Suprapubic skin (tissue), 4 donors: ENCODE results near the gene DHX30. TPM values are rescaled to one million over a fixed set of nuclear protein-coding genes. Genes with fewer than 3 reads are reported as not detected.
A peak's percentile ranks its signal among the peaks of the same experiment; 100 is the strongest.
"Not testable (repeated sequence)": the region's sequence is repeated elsewhere in the genome, so short reads cannot be mapped to it uniquely, and the experiment has no call there.

ENCODE experiments used
- DNase-seq, 2 donors: peaks; one replicate each; pipeline ENCODE4 v3.0.0-alpha.2; 2019; ENCODE audit warnings: low spot score in 2 of 2
- H3K27ac ChIP-seq: fragments of 200-600 bp; sonication (generic); one replicate; pipeline ENCODE4 v1.5.1; 2019
- H3K27me3 ChIP-seq: fragments of 200-600 bp; sonication (generic); one replicate; pipeline ENCODE4 v1.5.1; 2019
- H3K36me3 ChIP-seq: fragments of 200-600 bp; sonication (generic); one replicate; pipeline ENCODE4 v1.5.1; 2019
- H3K4me1 ChIP-seq: fragments of 200-600 bp; sonication (generic); one replicate; pipeline ENCODE4 v1.5.1; 2019
- H3K4me3 ChIP-seq: fragments of 200-600 bp; sonication (generic); one replicate; pipeline ENCODE4 v1.5.1; 2019; ENCODE audit warnings: mild to moderate bottlenecking
- H3K9me3 ChIP-seq: fragments of 200-600 bp; sonication (generic); one replicate; pipeline ENCODE4 v1.5.1; 2019
- CTCF ChIP-seq, 2 donors: fragments of 200-600 bp in 1 of 2; fragments of 450-650 bp in 1 of 2; sonication (generic) in 1 of 2; IDR thresholded peaks; one replicate each; pipeline ENCODE4 v1.5.1; 2016 to 2019; ENCODE audit warnings: antibody characterized with exemption in 2 of 2, mild to moderate bottlenecking in 1 of 2, moderate library complexity in 1 of 2
- EP300 ChIP-seq: sonication (generic); formaldehyde crosslinking; IDR thresholded peaks from one replicate; pipeline ENCODE4 v1.6.1; 2017; ENCODE audit warnings: antibody characterized with exemption
- POLR2A ChIP-seq, 2 donors: fragments of 450-650 bp; IDR thresholded peaks; one replicate each; pipeline ENCODE4 v1.6.1; 2017; ENCODE audit warnings: antibody characterized with exemption in 2 of 2, mild to moderate bottlenecking in 2 of 2, moderate library complexity in 2 of 2
- POLR2AphosphoS5 ChIP-seq, 3 donors: sonication (generic); formaldehyde crosslinking; IDR thresholded peaks; one replicate each; pipeline ENCODE4 v1.6.1; 2017; ENCODE audit warnings: antibody characterized with exemption in 3 of 3
- WGBS: methylation state at CpG from one replicate; pipeline ENCODE4 v1.1.5; 2018; 5-methylcytosine and 5-hydroxymethylcytosine counted together
- total RNA-seq, 4 donors: library from RNA; depleted of rRNA; stranded (reverse); fragments of >200 nt; gene quantifications; one replicate each; pipeline ENCODE4 v1.1.0, GENCODE V29; 2016

Gene DHX30
- total RNA-seq: 10 to 100 TPM; 56.7 to 74.1 (median 69.4) TPM

- H3K36me3 ChIP-seq: peaks cover 11% of the 10 kb centered on the region
- H3K27me3 ChIP-seq: no peaks in the 10 kb centered on the region
- WGBS: 0% methylated on average over 7 of the region's 90 CpGs
- peak within 1 kb of the TSS; percentile 93 for H3K4me3 ChIP-seq
- H3K27ac ChIP-seq: peak within 1 kb of the TSS; percentile 94
- no peaks in the 10 kb centered on the region for H3K9me3 ChIP-seq
- no peak for TF ChIP-seq POLR2AphosphoS5 (IDR thresholded peaks at IDR 0.05)
- TF ChIP-seq POLR2A (IDR thresholded peaks at IDR 0.05): peak; percentile 11 to 37
- peak; percentile 89 to 91 for DNase-seq
- H3K4me1 ChIP-seq: peaks cover 24% of the 10 kb centered on the region
These were observed at the start of gene DHX30 for GRCh38 chr3:47802734-47803479. DHX30 (plus strand) TSS chr3:47803138; CDS start chr3:47810684, 7,546 bp downstream.

GRCh38 chr3:47758261-47759025 lies 44.5 kb upstream of the DHX30 start:
- H3K4me1 ChIP-seq: peaks cover 4% of the 10 kb centered on the region
- TF ChIP-seq EP300: no peak
- TF ChIP-seq CTCF (IDR thresholded peaks at IDR 0.05): no peak
- TF ChIP-seq POLR2AphosphoS5 (IDR thresholded peaks at IDR 0.05): no peak
- WGBS: 88% methylated on average over 14 of the region's 14 CpGs
- H3K27me3 ChIP-seq: no peaks in the 10 kb centered on the region
- no peak for DNase-seq
- peaks cover 19% of the 10 kb centered on the region for H3K36me3 ChIP-seq
- no peaks in the 10 kb centered on the region for H3K9me3 ChIP-seq
- H3K4me3 ChIP-seq: no peak overlapping the region
- no peak overlapping the region for H3K27ac ChIP-seq

- H3K36me3 ChIP-seq: peaks cover 21% of the 10 kb centered on the region
- not testable (repeated sequence) for DNase-seq, H3K9me3 ChIP-seq, H3K27ac ChIP-seq, H3K4me1 ChIP-seq, H3K27me3 ChIP-seq, H3K4me3 ChIP-seq
- WGBS: 94% methylated on average over 4 of the region's 4 CpGs
These were observed 42.7 kb upstream of the DHX30 start for GRCh38 chr3:47760207-47760606.

GRCh38 chr3:47761046-47761445 lies 41.9 kb upstream of the DHX30 start:
- no peak overlapping the region for H3K27ac ChIP-seq
- DNase-seq: no peak

GRCh38 chr3:47762233-47762632 lies 40.7 kb upstream of the DHX30 start:
- Histone ChIP-seq H3K4me1 (peaks cover 4% of the 10 kb centered on the region), H3K4me3 (no peak overlapping the region), H3K27me3 (no peaks in the 10 kb centered on the region), H3K27ac (no peak overlapping the region), H3K36me3 (peaks cover 17% of the 10 kb centered on the region), H3K9me3 (no peaks in the 10 kb centered on the region)
- DNase-seq: no peak
- 53% methylated on average over 4 of the region's 4 CpGs for WGBS
- TF ChIP-seq POLR2AphosphoS5 (IDR thresholded peaks at IDR 0.05) (no peak), POLR2A (IDR thresholded peaks at IDR 0.05) (no peak), CTCF (IDR thresholded peaks at IDR 0.05) (no peak), EP300 (no peak)

More at GRCh38 chr3:47761046-47761445, 41.9 kb upstream of the DHX30 start:
- H3K4me1 ChIP-seq: peaks cover 4% of the 10 kb centered on the region
- H3K36me3 ChIP-seq: peaks cover 21% of the 10 kb centered on the region
- no peak overlapping the region for H3K4me3 ChIP-seq
- no peaks in the 10 kb centered on the region for H3K27me3 ChIP-seq
- H3K9me3 ChIP-seq: no peaks in the 10 kb centered on the region
- WGBS: 93% methylated on average over 4 of the region's 4 CpGs
- TF ChIP-seq CTCF (IDR thresholded peaks at IDR 0.05) (no peak), EP300 (no peak), POLR2AphosphoS5 (IDR thresholded peaks at IDR 0.05) (no peak), POLR2A (IDR thresholded peaks at IDR 0.05) (no peak)

GRCh38 chr3:47766186-47766585 lies 36.8 kb upstream of the DHX30 start:
- Histone ChIP-seq H3K27ac (no peak overlapping the region), H3K4me1 (peaks cover 4% of the 10 kb centered on the region), H3K9me3 (no peaks in the 10 kb centered on the region), H3K27me3 (no peaks in the 10 kb centered on the region), H3K4me3 (no peak overlapping the region), H3K36me3 (peaks cover 17% of the 10 kb centered on the region)
- DNase-seq: no peak
- 87% methylated on average over 4 of the region's 4 CpGs for WGBS
- TF ChIP-seq EP300 (no peak), CTCF (IDR thresholded peaks at IDR 0.05) (no peak)
